ENCODE results near the gene POLE3.
A peak's percentile ranks its signal among the peaks of the same experiment; 100 is the strongest.
"Not testable (repeated sequence)": the region's sequence is repeated elsewhere in the genome, so short reads cannot be mapped to it uniquely, and the experiment has no call there.

Gene POLE3

GRCh38 chr9:113410207-113410864 lies at the start of gene POLE3, which contains the start of gene C9orf43:
Gene POLE3 (minus strand): TSS chr9:113410675. CDS start chr9:113410293, 382 bp downstream.
Gene C9orf43 (plus strand): TSS chr9:113410747. CDS start chr9:113413494, 2,747 bp downstream.
- DNase-seq, result peak; percentile 85

GRCh38 chr9:113456235-113456634 lies 45.8 kb upstream of the POLE3 start:
- no peak for DNase-seq

- no peak for DNase-seq
Observed at GRCh38 chr9:113454914-113455761, 44.7 kb upstream of the POLE3 start.

- no peak for DNase-seq
Observed at GRCh38 chr9:113452113-113452605, 41.7 kb upstream of the POLE3 start.

GRCh38 chr9:113449376-113449775 lies 38.9 kb upstream of the POLE3 start:
- DNase-seq, result no peak

- no peak for DNase-seq
Observed at GRCh38 chr9:113446323-113446740, 35.9 kb upstream of the POLE3 start.

- no peak for DNase-seq
Observed at GRCh38 chr9:113444736-113445135, 34.3 kb upstream of the POLE3 start.

GRCh38 chr9:113437716-113438115 lies 27.2 kb upstream of the POLE3 start:
- not testable (repeated sequence) for DNase-seq

- DNase-seq, result no peak
Observed at GRCh38 chr9:113436728-113437515, 26.4 kb upstream of the POLE3 start.

GRCh38 chr9:113431191-113431590 lies 20.7 kb upstream of the POLE3 start:
- no peak for DNase-seq

GRCh38 chr9:113428062-113428615 lies 17.7 kb upstream of the POLE3 start:
- no peak for DNase-seq

- no peak for DNase-seq
Observed at GRCh38 chr9:113427629-113428028, 17.2 kb upstream of the POLE3 start.

GRCh38 chr9:113426701-113427100 lies 16.2 kb upstream of the POLE3 start:
- DNase-seq, result no peak

GRCh38 chr9:113425072-113425471 lies 14.6 kb upstream of the POLE3 start:
- DNase-seq, result no peak

GRCh38 chr9:113421726-113422125 lies 11.3 kb upstream of the POLE3 start:
- DNase-seq, result no peak

- DNase-seq, result no peak
Observed at GRCh38 chr9:113417370-113417769, 6.9 kb upstream of the POLE3 start.

GRCh38 chr9:113416149-113416721 lies 5.8 kb upstream of the POLE3 start:
- no peak for DNase-seq

GRCh38 chr9:113409883-113410206 lies 630 bp downstream of the POLE3 start:
- no peak for DNase-seq

- DNase-seq, result no peak
Observed at GRCh38 chr9:113409481-113409880, 994 bp downstream of the POLE3 start.

- peak; percentile 64 for DNase-seq
Observed at GRCh38 chr9:113406873-113407511, 3.5 kb downstream of the POLE3 start.

- DNase-seq, result not testable (repeated sequence)
Observed at GRCh38 chr9:113406353-113406752, 4.1 kb downstream of the POLE3 start.

GRCh38 chr9:113403646-113404045 lies 6.8 kb downstream of the POLE3 start:
- DNase-seq, result no peak

Data from DMS 273 treated with DMSO at 0.1 percent for 48 hours (cell line).